Stimulated activated naive B cell treated with anti-CD40 and anti-IgM and Interleukin-4, amounts not matched to agents 10 μg/mL and 1 μg/mL and 100 μg/mL, for 72 hours (primary cell): ENCODE data around the gene CD52.

Experiments
- ATAC-seq, 2 donors: fragments of 150-1000 bp; cut with Tn5 transposase; replicated peaks; 2 replicates each; pipeline ENCODE4 v1.10.0; 2021; ENCODE audit warnings: moderate library complexity in 1 of 2
- DNase-seq: peaks from one replicate; pipeline ENCODE4 v3.0.0; 2021
- H3K27ac Mint-ChIP-seq: one replicate; pipeline ENCODE4 v1.8.0; 2022; ENCODE audit warnings: mild to moderate bottlenecking, mixed read lengths
- H3K27me3 Mint-ChIP-seq, 2 donors: one replicate each; pipeline ENCODE4 v1.8.0; 2022; ENCODE audit warnings: mixed read lengths in 2 of 2
- H3K36me3 Mint-ChIP-seq, 2 donors: one replicate each; pipeline ENCODE4 v1.8.0; 2022; ENCODE audit warnings: mixed read lengths in 2 of 2, mild to moderate bottlenecking in 1 of 2
- H3K4me1 Mint-ChIP-seq, 2 donors: one replicate each; pipeline ENCODE4 v1.8.0; 2022; ENCODE audit warnings: mixed read lengths in 2 of 2, mild to moderate bottlenecking in 1 of 2
- H3K4me3 Mint-ChIP-seq, 2 donors: one replicate each; pipeline ENCODE4 v1.8.0; 2022; ENCODE audit warnings: mild to moderate bottlenecking in 2 of 2, mixed read lengths in 2 of 2, moderate library complexity in 1 of 2
- H3K9me3 Mint-ChIP-seq, 2 donors: one replicate each; pipeline ENCODE4 v1.8.0; 2022; ENCODE audit warnings: mixed read lengths in 2 of 2, mild to moderate bottlenecking in 1 of 2

Gene CD52

DNA sequence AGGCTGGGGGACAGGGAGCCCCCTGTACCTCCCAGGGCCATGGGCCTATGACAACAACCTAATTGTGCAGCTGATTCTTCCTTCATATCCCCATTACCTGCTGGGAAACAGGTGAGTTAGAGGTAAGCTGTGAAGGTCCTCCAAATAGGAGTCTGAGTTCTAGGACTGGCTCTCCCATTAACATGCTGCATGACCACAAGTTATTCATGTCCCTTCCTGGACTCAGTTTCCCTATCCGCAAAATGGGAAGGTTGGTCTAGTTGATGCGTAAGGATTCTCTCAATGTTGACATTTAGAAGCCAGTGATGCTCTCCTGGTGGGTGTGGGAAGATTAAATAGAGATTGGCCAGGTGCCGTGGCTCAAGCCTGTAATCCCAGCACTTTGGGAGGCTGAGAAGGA, 50.7 kb downstream of the CD52 start:
- ATAC-seq (no peak), DNase-seq (no peak)
- no peak overlapping the region for H3K4me3 Mint-ChIP-seq
- H3K27ac Mint-ChIP-seq: no peak overlapping the region
- peaks cover 19 to 24% of the 10 kb centered on the region in 2 donors for H3K27me3 Mint-ChIP-seq
- peaks cover 3 to 4% of the 10 kb centered on the region in 2 donors for H3K4me1 Mint-ChIP-seq
- H3K36me3 Mint-ChIP-seq: no peaks in the 10 kb centered on the region
- H3K9me3 Mint-ChIP-seq: no peaks in the 10 kb centered on the region
